Keratinocyte (primary cell): ENCODE data around the gene DENND4C. TPM values are rescaled to one million over a fixed set of nuclear protein-coding genes. Genes with fewer than 3 reads are reported as not detected.

Source experiments
- DNase-seq: peaks from one replicate; pipeline ENCODE4 v3.0.0-alpha.2; 2011; ENCODE audit warnings: low read depth, missing footprints, low spot score
- FAIRE-seq: peaks from 2 replicates; lab custom pipeline; 2011; peaks lifted over from hg19 to GRCh38; lab: Jason Lieb, UNC
- H2AFZ ChIP-seq: 2 replicates; pipeline ENCODE4 v1.6.0; 2012; ENCODE audit warnings: low read length, control low read depth, inconsistent platforms; ENCODE audit not compliant: control insufficient read depth
- H3K27ac ChIP-seq: 2 replicates; pipeline ENCODE4 v1.5.1; 2011; ENCODE audit warnings: low read length; ENCODE audit not compliant: control insufficient read depth, insufficient read depth
- H3K27me3 ChIP-seq: 3 replicates; pipeline ENCODE4 v1.6.0; 2011; ENCODE audit warnings: low read length; ENCODE audit not compliant: control insufficient read depth, insufficient read depth; ENCODE audit errors: extremely low read depth
- H3K36me3 ChIP-seq, 2 experiments: 2 replicates in 1 of 2; 3 replicates in 1 of 2; pipeline ENCODE4 v1.5.1; 2011; ENCODE audit warnings: low read length in 2 of 2, mild to moderate bottlenecking in 1 of 2; ENCODE audit not compliant: control insufficient read depth in 2 of 2, insufficient read depth in 2 of 2; ENCODE audit errors: extremely low read depth in 1 of 2
- H3K4me1 ChIP-seq: 3 replicates; pipeline ENCODE4 v1.5.1; 2011; ENCODE audit warnings: low read length; ENCODE audit not compliant: control insufficient read depth, insufficient read depth; ENCODE audit errors: extremely low read depth
- H3K4me2 ChIP-seq: 3 replicates; pipeline ENCODE4 v1.6.0; 2011; ENCODE audit warnings: low read depth, low read length; ENCODE audit not compliant: control insufficient read depth, insufficient read depth; ENCODE audit errors: extremely low read depth
- H3K4me3 ChIP-seq, 3 experiments: fragments of 200-600 bp in 1 of 3; sonication (generic) in 1 of 3; 2 replicates in 2 of 3; 3 replicates in 1 of 3; pipeline ENCODE4 v1.5.1; 2011 to 2016; ENCODE audit warnings: low read length in 3 of 3, mild to moderate bottlenecking in 3 of 3, control low read depth in 2 of 3, inconsistent platforms in 1 of 3, low read depth in 1 of 3, mixed read lengths in 1 of 3, mixed run types in 1 of 3, moderate library complexity in 1 of 3; ENCODE audit not compliant: control insufficient read depth in 2 of 3, insufficient read depth in 2 of 3; ENCODE audit errors: extremely low read depth in 1 of 3
- H3K79me2 ChIP-seq: 2 replicates; pipeline ENCODE4 v1.6.0; 2012; ENCODE audit warnings: low read length; ENCODE audit not compliant: control insufficient read depth, insufficient read depth
- H3K9ac ChIP-seq: 3 replicates; pipeline ENCODE4 v1.6.0; 2011; ENCODE audit warnings: low read length; ENCODE audit not compliant: control insufficient read depth, insufficient read depth; ENCODE audit errors: extremely low read depth
- H3K9me1 ChIP-seq: 3 replicates; pipeline ENCODE4 v1.6.0; 2011; ENCODE audit warnings: low read length; ENCODE audit not compliant: control insufficient read depth, insufficient read depth; ENCODE audit errors: extremely low read depth
- H3K9me3 ChIP-seq: 2 replicates; pipeline ENCODE4 v1.5.1; 2012; ENCODE audit warnings: low read depth, low read length; ENCODE audit not compliant: control insufficient read depth
- H4K20me1 ChIP-seq: 3 replicates; pipeline ENCODE4 v1.6.0; 2011; ENCODE audit warnings: low read length; ENCODE audit not compliant: control insufficient read depth, insufficient read depth; ENCODE audit errors: extremely low read depth
- CTCF ChIP-seq, 3 experiments: IDR thresholded peaks in 1 of 3; conservative IDR thresholded peaks in 1 of 3; optimal IDR thresholded peaks in 1 of 3; 2 replicates in 2 of 3; 3 replicates in 1 of 3; pipeline versions ENCODE3 to v1.5.1; 2011; ENCODE audit warnings: low read length in 3 of 3, mild to moderate bottlenecking in 3 of 3, moderate library complexity in 2 of 3, control low read depth in 1 of 3, inconsistent platforms in 1 of 3; ENCODE audit not compliant: insufficient read depth in 2 of 3; ENCODE audit errors: extremely low read depth in 1 of 3
- EZH2 ChIP-seq: IDR thresholded peaks from one replicate; pipeline ENCODE4 v1.6.1; 2012; ENCODE audit warnings: inconsistent platforms, mild to moderate bottlenecking, low read length, moderate library complexity
- dilution Hi-C: fragments of 300-500 bp; cut with MboI; formaldehyde crosslinking; loops from one replicate; pipeline ENCODE4 v1.7.0; 2020; ENCODE audit warnings: low sequenced_read_pairs; ENCODE audit not compliant: extremely low pct_ligation_motif_present
- polyA plus RNA-seq, 5 experiments: library from polyadenylated mRNA; depleted of rRNA in 3 of 5; stranded (reverse) in 3 of 5; stranded (forward) in 1 of 5; unstranded in 1 of 5; fragments of >200 nt; gene quantifications; 1 replicate in 1 of 5; 2 replicates in 3 of 5; 3 replicates in 1 of 5; pipeline versions ENCODE4 v1.2.1 to v1.2.3, GENCODE V29; 2011 to 2012; ENCODE audit warnings: missing spikeins in 2 of 5, low read depth in 1 of 5, low replicate concordance in 1 of 5

The DENND4C gene
- polyA plus RNA-seq, 1 donor (not counting 4 experiments of a cell fraction or from before 2014, with no cell fraction given) = 25.6 TPM

- FAIRE-seq = no peak
- H3K4me2 ChIP-seq = no peak overlapping the region
- no peak overlapping the region for H3K27ac ChIP-seq
- peaks cover 2% of the 10 kb centered on the region for H3K4me1 ChIP-seq
- no peak for TF ChIP-seq EZH2
- TF ChIP-seq CTCF (optimal IDR thresholded peaks at IDR 0.05 in 1 of 3, IDR thresholded peaks at IDR 0.05 in 1 of 3, conservative IDR thresholded peaks at IDR 0.05 in 1 of 3; ENCODE audit: extremely low read depth in 1 of 3, insufficient read depth in 2 of 3, low read length in 3 of 3) = no peak
- H3K9me3 ChIP-seq = no peaks in the 10 kb centered on the region
- no peak overlapping the region for H2AFZ ChIP-seq
- H3K27me3 ChIP-seq = no peaks in the 10 kb centered on the region
- H3K4me3 ChIP-seq = no peak overlapping the region
- peaks cover 4% of the 10 kb centered on the region for H3K79me2 ChIP-seq
- peaks cover 8% of the 10 kb centered on the region for H4K20me1 ChIP-seq
- peaks cover 20 to 26% of the 10 kb centered on the region in 2 experiments for H3K36me3 ChIP-seq
- no peak for DNase-seq
- dilution Hi-C loops = loop anchor here (10.0 kb wide), 1 partner anchor 83 kb away; no protein-coding TSS in a partner anchor
- H3K9me1 ChIP-seq = no peaks in the 10 kb centered on the region
- no peak overlapping the region for H3K9ac ChIP-seq
Observed at GRCh38 chr9:19371942-19372341, 141.4 kb downstream of the DENND4C start.

- Histone ChIP-seq H4K20me1 (peaks cover 15% of the 10 kb centered on the region), H3K4me1 (peaks cover 8% of the 10 kb centered on the region), H3K9me3 (no peaks in the 10 kb centered on the region), H3K9me1 (no peaks in the 10 kb centered on the region), H3K79me2 (peaks cover 10% of the 10 kb centered on the region), H3K27ac (no peak overlapping the region), H3K4me2 (no peak overlapping the region), H2AFZ (no peak overlapping the region), H3K9ac (no peak overlapping the region), H3K4me3 (no peak overlapping the region), H3K27me3 (no peaks in the 10 kb centered on the region), H3K36me3 (peaks cover 21 to 32% of the 10 kb centered on the region in 2 experiments)
- FAIRE-seq (no peak), DNase-seq (no peak)
- dilution Hi-C loops = loop anchor here (10.0 kb wide), 1 partner anchor 82 kb away; no protein-coding TSS in a partner anchor
- TF ChIP-seq EZH2 = no peak
- TF ChIP-seq CTCF (optimal IDR thresholded peaks at IDR 0.05 in 1 of 3, IDR thresholded peaks at IDR 0.05 in 1 of 3, conservative IDR thresholded peaks at IDR 0.05 in 1 of 3; ENCODE audit: extremely low read depth in 1 of 3, insufficient read depth in 2 of 3, low read length in 3 of 3) = no peak
Observed at GRCh38 chr9:19372567-19372966, 142.1 kb downstream of the DENND4C start.
